WTC11 (cell line): Measurements from ENCODE around the gene SDC1. TPM values are rescaled to one million over a fixed set of nuclear protein-coding genes. Genes with fewer than 3 reads are reported as not detected.

Source experiments
- ARID4B ChIP-seq: sonication (generic); formaldehyde crosslinking; IDR thresholded peaks from 2 replicates; pipeline ENCODE4 v1.8.0; 2023; ENCODE audit warnings: missing genetic modification reagents, mild to moderate bottlenecking, borderline replicate concordance
- CBFB ChIP-seq: sonication (generic); formaldehyde crosslinking; IDR thresholded peaks from 2 replicates; pipeline ENCODE4 v1.8.1; 2022; ENCODE audit warnings: mild to moderate bottlenecking, low read depth, missing genetic modification reagents
- GRHL2 ChIP-seq: fragments of 250-450 bp; sonication (Bioruptor Pico); IDR thresholded peaks from 2 replicates; pipeline ENCODE4 v1.8.0; 2022; ENCODE audit warnings: mild to moderate bottlenecking, moderate library complexity; ENCODE audit not compliant: insufficient replicate concordance, severe bottlenecking
- GTF2I ChIP-seq: fragments of 250-450 bp; sonication (Bioruptor Pico); conservative IDR thresholded peaks from 2 replicates; pipeline ENCODE4 v1.4.0; 2021; ENCODE audit warnings: mild to moderate bottlenecking
- IRF2 ChIP-seq: sonication (generic); formaldehyde crosslinking; IDR thresholded peaks from 2 replicates; pipeline ENCODE4 v1.8.0; 2022; ENCODE audit warnings: low read depth, missing genetic modification reagents, borderline replicate concordance
- KAT7 ChIP-seq: sonication (generic); formaldehyde crosslinking; IDR thresholded peaks from 2 replicates; pipeline ENCODE4 v1.8.1; 2023; ENCODE audit warnings: missing genetic modification reagents, mild to moderate bottlenecking, borderline replicate concordance
- MXD4 ChIP-seq: fragments of 250-450 bp; sonication (Bioruptor Pico); IDR thresholded peaks from 2 replicates; pipeline ENCODE4 v1.8.0; 2021; ENCODE audit warnings: mild to moderate bottlenecking, moderate library complexity, borderline replicate concordance
- MYBL2 ChIP-seq: sonication (generic); formaldehyde crosslinking; IDR thresholded peaks from 2 replicates; pipeline ENCODE4 v1.8.1; 2023; ENCODE audit warnings: mild to moderate bottlenecking, moderate library complexity, missing genetic modification reagents
- NFE2L1 ChIP-seq: sonication (generic); formaldehyde crosslinking; IDR thresholded peaks from 2 replicates; pipeline ENCODE4 v1.8.1; 2023; ENCODE audit warnings: missing genetic modification reagents
- NR3C1 ChIP-seq: sonication (generic); formaldehyde crosslinking; conservative IDR thresholded peaks from 2 replicates; pipeline ENCODE4 v1.8.1; 2023; ENCODE audit warnings: low read depth, mild to moderate bottlenecking, missing genetic modification reagents
- ZNF138 ChIP-seq: sonication (generic); formaldehyde crosslinking; conservative IDR thresholded peaks from 2 replicates; pipeline ENCODE4 v1.8.1; 2022; ENCODE audit warnings: mild to moderate bottlenecking, moderate library complexity, missing genetic modification reagents
- ZSCAN18 ChIP-seq: fragments of 250-450 bp; sonication (Bioruptor Pico); IDR thresholded peaks from 2 replicates; pipeline ENCODE4 v2.1.2; 2022; ENCODE audit warnings: mild to moderate bottlenecking, moderate library complexity
- total RNA-seq: library from RNA; stranded (reverse); gene quantifications from 3 replicates; pipeline ENCODE4 v1.2.3, GENCODE V29; 2021
- TF ChIP-seq, protein P1 (sequence below): fragments of 250-450 bp; sonication (Bioruptor Pico); IDR thresholded peaks from 2 replicates; pipeline ENCODE4 v1.9.0; 2021; ENCODE audit warnings: mild to moderate bottlenecking
- TF ChIP-seq, protein P2 (sequence below): sonication (generic); formaldehyde crosslinking; IDR thresholded peaks from 2 replicates; pipeline ENCODE4 v1.8.1; 2022; ENCODE audit warnings: mild to moderate bottlenecking, moderate library complexity, missing genetic modification reagents
- TF ChIP-seq, protein P3 (sequence below): fragments of 250-450 bp; sonication (Bioruptor Pico); conservative IDR thresholded peaks from 2 replicates; pipeline ENCODE4 v1.9.0; 2021; ENCODE audit warnings: mild to moderate bottlenecking
- TF ChIP-seq, protein P4 (sequence below): sonication (generic); formaldehyde crosslinking; IDR thresholded peaks from 2 replicates; pipeline ENCODE4 v1.8.1; 2022; ENCODE audit warnings: low read depth, missing genetic modification reagents, borderline replicate concordance
- TF ChIP-seq, protein P5 (sequence below): fragments of 250-450 bp; sonication (Bioruptor Pico); IDR thresholded peaks from 2 replicates; pipeline ENCODE4 v1.8.0; 2021; ENCODE audit warnings: mild to moderate bottlenecking
- TF ChIP-seq, protein P6 (sequence below): sonication (generic); formaldehyde crosslinking; IDR thresholded peaks from 2 replicates; pipeline ENCODE4 v1.8.1; 2022; ENCODE audit warnings: mild to moderate bottlenecking, missing genetic modification reagents, moderate library complexity, borderline replicate concordance
- TF ChIP-seq, protein P7 (sequence below): sonication (generic); formaldehyde crosslinking; IDR thresholded peaks from 2 replicates; pipeline ENCODE4 v1.8.1; 2023; ENCODE audit warnings: mild to moderate bottlenecking, missing genetic modification reagents, borderline replicate concordance

Gene SDC1
- total RNA-seq, 1 experiment from 2014 or later = 52.6 TPM

- TF ChIP-seq, protein P1, sequence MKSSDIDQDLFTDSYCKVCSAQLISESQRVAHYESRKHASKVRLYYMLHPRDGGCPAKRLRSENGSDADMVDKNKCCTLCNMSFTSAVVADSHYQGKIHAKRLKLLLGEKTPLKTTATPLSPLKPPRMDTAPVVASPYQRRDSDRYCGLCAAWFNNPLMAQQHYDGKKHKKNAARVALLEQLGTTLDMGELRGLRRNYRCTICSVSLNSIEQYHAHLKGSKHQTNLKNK (CRISPR knock-in tag) = no peak
- no peak for TF ChIP-seq MYBL2 (CRISPR knock-in tag)
- TF ChIP-seq NR3C1 (CRISPR knock-in tag) = no peak
- TF ChIP-seq, protein P2, sequence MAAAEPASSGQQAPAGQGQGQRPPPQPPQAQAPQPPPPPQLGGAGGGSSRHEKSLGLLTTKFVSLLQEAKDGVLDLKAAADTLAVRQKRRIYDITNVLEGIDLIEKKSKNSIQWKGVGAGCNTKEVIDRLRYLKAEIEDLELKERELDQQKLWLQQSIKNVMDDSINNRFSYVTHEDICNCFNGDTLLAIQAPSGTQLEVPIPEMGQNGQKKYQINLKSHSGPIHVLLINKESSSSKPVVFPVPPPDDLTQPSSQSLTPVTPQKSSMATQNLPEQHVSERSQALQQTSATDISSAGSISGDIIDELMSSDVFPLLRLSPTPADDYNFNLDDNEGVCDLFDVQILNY (CRISPR knock-in tag) = peak; percentile 29
- TF ChIP-seq ZNF138 (CRISPR knock-in tag) = no peak
- no peak for TF ChIP-seq ZSCAN18 (CRISPR knock-in tag)
- TF ChIP-seq MXD4 (CRISPR knock-in tag) = no peak
- TF ChIP-seq, protein P3, sequence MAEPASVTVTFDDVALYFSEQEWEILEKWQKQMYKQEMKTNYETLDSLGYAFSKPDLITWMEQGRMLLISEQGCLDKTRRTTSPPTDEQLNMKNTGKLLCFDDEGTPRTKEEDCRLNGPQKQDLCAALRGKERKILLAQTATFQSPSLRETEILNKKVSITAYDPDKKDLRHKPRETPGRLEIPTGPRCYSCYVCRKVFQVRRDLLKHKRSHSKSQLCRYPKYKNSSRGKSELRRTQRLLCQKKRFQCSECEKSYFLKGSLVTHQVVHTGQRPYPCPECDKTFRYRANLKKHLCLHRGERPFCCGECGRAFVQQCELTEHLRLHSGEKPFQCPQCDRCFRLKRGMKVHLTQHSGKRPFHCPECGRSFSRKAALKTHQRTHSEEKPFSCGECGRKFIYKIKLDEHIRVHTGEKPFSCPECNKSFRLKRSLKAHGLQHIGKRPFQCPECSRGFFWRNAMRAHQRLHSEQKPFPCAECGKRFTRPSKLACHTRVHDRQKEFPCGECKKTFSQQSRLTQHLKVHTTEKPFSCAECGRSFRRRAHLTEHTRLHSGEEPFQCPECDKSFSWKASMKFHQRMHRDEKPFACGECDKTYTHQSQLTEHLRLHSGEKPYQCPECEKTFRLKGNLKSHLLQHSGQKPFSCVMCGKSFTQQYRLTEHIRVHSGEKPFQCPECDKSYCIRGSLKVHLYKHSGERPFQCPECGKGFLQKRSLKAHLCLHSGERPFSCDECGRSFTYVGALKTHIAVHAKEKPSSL = no peak
- no peak for TF ChIP-seq GRHL2 (CRISPR knock-in tag)
- TF ChIP-seq, protein P4, sequence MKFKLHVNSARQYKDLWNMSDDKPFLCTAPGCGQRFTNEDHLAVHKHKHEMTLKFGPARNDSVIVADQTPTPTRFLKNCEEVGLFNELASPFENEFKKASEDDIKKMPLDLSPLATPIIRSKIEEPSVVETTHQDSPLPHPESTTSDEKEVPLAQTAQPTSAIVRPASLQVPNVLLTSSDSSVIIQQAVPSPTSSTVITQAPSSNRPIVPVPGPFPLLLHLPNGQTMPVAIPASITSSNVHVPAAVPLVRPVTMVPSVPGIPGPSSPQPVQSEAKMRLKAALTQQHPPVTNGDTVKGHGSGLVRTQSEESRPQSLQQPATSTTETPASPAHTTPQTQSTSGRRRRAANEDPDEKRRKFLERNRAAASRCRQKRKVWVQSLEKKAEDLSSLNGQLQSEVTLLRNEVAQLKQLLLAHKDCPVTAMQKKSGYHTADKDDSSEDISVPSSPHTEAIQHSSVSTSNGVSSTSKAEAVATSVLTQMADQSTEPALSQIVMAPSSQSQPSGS (CRISPR knock-in tag) = no peak
- TF ChIP-seq CBFB (CRISPR knock-in tag) = 0 out of 2 replicates have a peak, but pooled peaks have one; percentile 19
- TF ChIP-seq, protein P5, sequence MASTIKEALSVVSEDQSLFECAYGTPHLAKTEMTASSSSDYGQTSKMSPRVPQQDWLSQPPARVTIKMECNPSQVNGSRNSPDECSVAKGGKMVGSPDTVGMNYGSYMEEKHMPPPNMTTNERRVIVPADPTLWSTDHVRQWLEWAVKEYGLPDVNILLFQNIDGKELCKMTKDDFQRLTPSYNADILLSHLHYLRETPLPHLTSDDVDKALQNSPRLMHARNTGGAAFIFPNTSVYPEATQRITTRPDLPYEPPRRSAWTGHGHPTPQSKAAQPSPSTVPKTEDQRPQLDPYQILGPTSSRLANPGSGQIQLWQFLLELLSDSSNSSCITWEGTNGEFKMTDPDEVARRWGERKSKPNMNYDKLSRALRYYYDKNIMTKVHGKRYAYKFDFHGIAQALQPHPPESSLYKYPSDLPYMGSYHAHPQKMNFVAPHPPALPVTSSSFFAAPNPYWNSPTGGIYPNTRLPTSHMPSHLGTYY (CRISPR knock-in tag) = no peak
- no peak for TF ChIP-seq GTF2I (CRISPR knock-in tag)
- no peak for TF ChIP-seq NFE2L1
- TF ChIP-seq, protein P6, sequence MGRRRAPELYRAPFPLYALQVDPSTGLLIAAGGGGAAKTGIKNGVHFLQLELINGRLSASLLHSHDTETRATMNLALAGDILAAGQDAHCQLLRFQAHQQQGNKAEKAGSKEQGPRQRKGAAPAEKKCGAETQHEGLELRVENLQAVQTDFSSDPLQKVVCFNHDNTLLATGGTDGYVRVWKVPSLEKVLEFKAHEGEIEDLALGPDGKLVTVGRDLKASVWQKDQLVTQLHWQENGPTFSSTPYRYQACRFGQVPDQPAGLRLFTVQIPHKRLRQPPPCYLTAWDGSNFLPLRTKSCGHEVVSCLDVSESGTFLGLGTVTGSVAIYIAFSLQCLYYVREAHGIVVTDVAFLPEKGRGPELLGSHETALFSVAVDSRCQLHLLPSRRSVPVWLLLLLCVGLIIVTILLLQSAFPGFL (CRISPR knock-in tag) = no peak
- TF ChIP-seq IRF2 = no peak
- TF ChIP-seq, protein P7, sequence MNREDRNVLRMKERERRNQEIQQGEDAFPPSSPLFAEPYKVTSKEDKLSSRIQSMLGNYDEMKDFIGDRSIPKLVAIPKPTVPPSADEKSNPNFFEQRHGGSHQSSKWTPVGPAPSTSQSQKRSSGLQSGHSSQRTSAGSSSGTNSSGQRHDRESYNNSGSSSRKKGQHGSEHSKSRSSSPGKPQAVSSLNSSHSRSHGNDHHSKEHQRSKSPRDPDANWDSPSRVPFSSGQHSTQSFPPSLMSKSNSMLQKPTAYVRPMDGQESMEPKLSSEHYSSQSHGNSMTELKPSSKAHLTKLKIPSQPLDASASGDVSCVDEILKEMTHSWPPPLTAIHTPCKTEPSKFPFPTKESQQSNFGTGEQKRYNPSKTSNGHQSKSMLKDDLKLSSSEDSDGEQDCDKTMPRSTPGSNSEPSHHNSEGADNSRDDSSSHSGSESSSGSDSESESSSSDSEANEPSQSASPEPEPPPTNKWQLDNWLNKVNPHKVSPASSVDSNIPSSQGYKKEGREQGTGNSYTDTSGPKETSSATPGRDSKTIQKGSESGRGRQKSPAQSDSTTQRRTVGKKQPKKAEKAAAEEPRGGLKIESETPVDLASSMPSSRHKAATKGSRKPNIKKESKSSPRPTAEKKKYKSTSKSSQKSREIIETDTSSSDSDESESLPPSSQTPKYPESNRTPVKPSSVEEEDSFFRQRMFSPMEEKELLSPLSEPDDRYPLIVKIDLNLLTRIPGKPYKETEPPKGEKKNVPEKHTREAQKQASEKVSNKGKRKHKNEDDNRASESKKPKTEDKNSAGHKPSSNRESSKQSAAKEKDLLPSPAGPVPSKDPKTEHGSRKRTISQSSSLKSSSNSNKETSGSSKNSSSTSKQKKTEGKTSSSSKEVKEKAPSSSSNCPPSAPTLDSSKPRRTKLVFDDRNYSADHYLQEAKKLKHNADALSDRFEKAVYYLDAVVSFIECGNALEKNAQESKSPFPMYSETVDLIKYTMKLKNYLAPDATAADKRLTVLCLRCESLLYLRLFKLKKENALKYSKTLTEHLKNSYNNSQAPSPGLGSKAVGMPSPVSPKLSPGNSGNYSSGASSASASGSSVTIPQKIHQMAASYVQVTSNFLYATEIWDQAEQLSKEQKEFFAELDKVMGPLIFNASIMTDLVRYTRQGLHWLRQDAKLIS (CRISPR knock-in tag) = no peak
- 0 out of 2 replicates have a peak, but pooled peaks have one; percentile 43 for TF ChIP-seq KAT7
- TF ChIP-seq ARID4B (CRISPR knock-in tag) = peak; percentile 73
These were observed 593 bp upstream of the SDC1 start (continued) for GRCh38 chr2:20225294-20226151.
